Karpas-422 (cell line): ENCODE results near the gene KLHL36. TPM values are rescaled to one million over a fixed set of nuclear protein-coding genes. Genes with fewer than 3 reads are reported as not detected.
A peak's percentile ranks its signal among the peaks of the same experiment; 100 is the strongest.

Source experiments
- DNase-seq: peaks from one replicate; pipeline ENCODE4 v3.0.0-alpha.2; 2015
- H2AFZ ChIP-seq: fragments of 200-600 bp; sonication (generic); 2 replicates; pipeline ENCODE4 v1.6.1; 2014; ENCODE audit warnings: antibody characterized with exemption, low read length, mixed read lengths
- H3K27ac ChIP-seq: fragments of 200-600 bp; sonication (generic); 2 replicates; pipeline ENCODE4 v1.5.1; 2014; ENCODE audit warnings: mild to moderate bottlenecking, low read length, moderate library complexity
- H3K27me3 ChIP-seq: fragments of 200-600 bp; sonication (generic); 2 replicates; pipeline ENCODE4 v1.6.1; 2014; ENCODE audit warnings: low read length, mixed read lengths
- H3K36me3 ChIP-seq: fragments of 200-600 bp; sonication (generic); 2 replicates; pipeline ENCODE4 v1.6.1; 2014; ENCODE audit warnings: low read length, mixed read lengths; ENCODE audit not compliant: insufficient read depth
- H3K4me1 ChIP-seq: fragments of 200-600 bp; sonication (generic); 2 replicates; pipeline ENCODE4 v1.6.1; 2014; ENCODE audit warnings: mild to moderate bottlenecking, low read length, mixed read lengths
- H3K4me2 ChIP-seq: fragments of 200-600 bp; sonication (generic); 2 replicates; pipeline ENCODE4 v1.6.1; 2014; ENCODE audit warnings: low read length, low read depth, mild to moderate bottlenecking; ENCODE audit not compliant: poor library complexity, severe bottlenecking
- H3K4me3 ChIP-seq: fragments of 200-600 bp; sonication (generic); 2 replicates; pipeline ENCODE4 v1.5.1; 2014; ENCODE audit warnings: mild to moderate bottlenecking, antibody characterized with exemption, low read length, mixed read lengths
- H3K79me2 ChIP-seq: fragments of 200-600 bp; sonication (generic); 2 replicates; pipeline ENCODE4 v1.6.1; 2014; ENCODE audit warnings: mild to moderate bottlenecking, low read length, mixed read lengths
- H3K9ac ChIP-seq: fragments of 200-600 bp; sonication (generic); 2 replicates; pipeline ENCODE4 v1.6.0; 2014; ENCODE audit warnings: low read length
- H3K9me2 ChIP-seq: fragments of 200-600 bp; sonication (generic), shearing (Covaris generic); replicated peaks from 2 replicates; pipeline ENCODE4 v1.6.0; 2014; ENCODE audit warnings: mild to moderate bottlenecking, low read length, moderate library complexity; ENCODE audit not compliant: insufficient read depth
- H3K9me3 ChIP-seq: fragments of 300-700, 200-600 bp; sonication (generic); 2 replicates; pipeline ENCODE4 v1.6.1; 2014; ENCODE audit warnings: low read length, mixed read lengths
- H4K20me1 ChIP-seq: fragments of 200-600 bp; sonication (generic); 2 replicates; pipeline ENCODE4 v1.6.1; 2014; ENCODE audit warnings: mild to moderate bottlenecking, antibody characterized with exemption, low read length, low read depth; ENCODE audit not compliant: insufficient read depth
- total RNA-seq: library from RNA; depleted of rRNA; stranded (reverse); fragments of >200 nt; shearing (Covaris generic); gene quantifications from 2 replicates; pipeline ENCODE4 v1.2.3, GENCODE V29; 2014; ENCODE audit warnings: low replicate concordance

The KLHL36 gene
- total RNA-seq, 1 experiment from 2014 or later = 25.6 TPM

DNA sequence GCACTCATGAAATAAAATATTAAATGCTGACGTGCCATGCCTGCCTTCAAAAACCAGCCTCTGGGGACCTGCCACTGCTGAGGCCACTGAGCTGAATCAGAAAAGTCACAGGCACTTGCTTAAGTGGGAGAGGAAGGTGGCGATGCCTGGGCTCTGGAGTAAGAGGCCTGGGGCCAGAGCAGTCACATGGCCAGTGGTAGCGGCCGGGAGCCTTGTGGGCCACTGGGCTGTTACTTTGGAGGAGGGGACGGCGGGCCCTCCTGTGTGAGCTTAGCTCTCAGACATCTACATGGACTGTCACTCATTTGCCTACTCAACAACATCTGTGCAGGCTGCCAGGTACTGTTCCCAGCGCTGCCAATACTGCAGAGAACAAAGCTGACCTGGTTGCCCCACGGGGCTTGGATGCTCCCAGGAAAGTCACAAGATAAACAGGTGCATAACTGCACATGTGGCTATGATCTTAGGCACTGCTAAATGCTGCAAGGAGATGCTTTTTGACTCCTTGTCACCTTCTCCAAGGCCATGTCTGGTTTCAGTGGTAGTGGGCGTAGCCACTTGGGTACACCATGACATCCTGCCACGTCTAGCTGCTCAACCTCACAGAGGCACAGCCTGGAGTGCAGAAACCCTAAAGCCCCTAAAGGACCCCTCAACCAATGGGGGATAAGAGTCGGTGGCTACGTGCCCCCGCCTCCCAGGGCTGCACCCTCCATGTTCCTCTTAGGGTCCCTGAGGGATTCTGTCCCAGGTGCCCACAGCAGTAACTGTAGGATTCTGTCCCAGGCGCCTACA is 42.0 kb upstream of the KLHL36 start:
- H3K79me2 ChIP-seq = peaks cover 84% of the 10 kb centered on the region
- peak overlapping the region; percentile 62 for H3K4me2 ChIP-seq
- H4K20me1 ChIP-seq = peaks cover 8% of the 10 kb centered on the region; the same call in 1 of the 2 replicates
- H3K9ac ChIP-seq = peak overlapping the region; percentile 58
- H3K27me3 ChIP-seq = no peaks in the 10 kb centered on the region
- H2AFZ ChIP-seq = no peak overlapping the region
- no peak for DNase-seq
- H3K27ac ChIP-seq = peak overlapping the region; percentile 99
- H3K4me3 ChIP-seq = peak overlapping the region; percentile 47
- peaks cover 93% of the 10 kb centered on the region for H3K4me1 ChIP-seq
- H3K9me2 ChIP-seq = no peaks in the 10 kb centered on the region
- H3K36me3 ChIP-seq = peaks cover 32% of the 10 kb centered on the region
- no peaks in the 10 kb centered on the region for H3K9me3 ChIP-seq

DNA sequence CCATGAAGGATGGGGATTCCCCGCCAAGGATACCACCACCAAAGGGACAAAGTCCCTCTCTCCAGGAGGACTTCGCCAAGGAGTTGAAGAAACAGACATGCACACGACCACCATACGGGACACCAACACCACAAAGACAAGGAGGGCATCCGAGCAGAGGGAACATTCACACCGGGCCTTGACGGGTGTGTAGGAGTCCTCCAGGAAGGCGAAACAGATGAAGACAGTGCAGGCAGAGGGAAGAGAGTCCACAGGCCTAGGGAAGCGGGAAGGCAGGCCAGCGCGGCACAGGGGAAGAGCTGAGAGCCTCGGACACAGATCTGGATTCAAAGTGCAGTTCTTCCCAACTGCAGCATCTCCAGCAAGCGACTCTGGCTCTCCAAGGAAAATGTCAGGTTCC is 41.2 kb upstream of the KLHL36 start:
- H3K4me3 ChIP-seq = peak overlapping the region; percentile 47
- DNase-seq = no peak
- H3K36me3 ChIP-seq = peaks cover 38% of the 10 kb centered on the region
- H3K27me3 ChIP-seq = no peaks in the 10 kb centered on the region
- H2AFZ ChIP-seq = no peak overlapping the region
- no peaks in the 10 kb centered on the region for H3K9me3 ChIP-seq
- H3K9ac ChIP-seq = peak overlapping the region; percentile 58
- H4K20me1 ChIP-seq = peaks cover 8% of the 10 kb centered on the region; the same call in 1 of the 2 replicates
- H3K4me2 ChIP-seq = peak overlapping the region; percentile 62
- H3K4me1 ChIP-seq = peaks cover 85% of the 10 kb centered on the region
- peak overlapping the region; percentile 99 for H3K27ac ChIP-seq
- H3K79me2 ChIP-seq = peaks cover 92% of the 10 kb centered on the region
- H3K9me2 ChIP-seq = no peaks in the 10 kb centered on the region

GRCh38 chr16:84607694-84608093 is 40.6 kb upstream of the KLHL36 start:
- Histone ChIP-seq H2AFZ (no peak overlapping the region), H3K9ac (peak overlapping the region; percentile 58), H3K9me3 (no peaks in the 10 kb centered on the region), H3K4me2 (peak overlapping the region; percentile 62), H3K27me3 (no peaks in the 10 kb centered on the region), H4K20me1 (peaks cover 8% of the 10 kb centered on the region; the same call in 1 of the 2 replicates), H3K36me3 (peaks cover 44% of the 10 kb centered on the region), H3K4me3 (peak overlapping the region; percentile 47; the same call in 1 of the 2 replicates), H3K9me2 (no peaks in the 10 kb centered on the region), H3K4me1 (peaks cover 78% of the 10 kb centered on the region), H3K27ac (peak overlapping the region; percentile 99), H3K79me2 (peaks cover 90% of the 10 kb centered on the region)
- peak; percentile 85 for DNase-seq

DNA sequence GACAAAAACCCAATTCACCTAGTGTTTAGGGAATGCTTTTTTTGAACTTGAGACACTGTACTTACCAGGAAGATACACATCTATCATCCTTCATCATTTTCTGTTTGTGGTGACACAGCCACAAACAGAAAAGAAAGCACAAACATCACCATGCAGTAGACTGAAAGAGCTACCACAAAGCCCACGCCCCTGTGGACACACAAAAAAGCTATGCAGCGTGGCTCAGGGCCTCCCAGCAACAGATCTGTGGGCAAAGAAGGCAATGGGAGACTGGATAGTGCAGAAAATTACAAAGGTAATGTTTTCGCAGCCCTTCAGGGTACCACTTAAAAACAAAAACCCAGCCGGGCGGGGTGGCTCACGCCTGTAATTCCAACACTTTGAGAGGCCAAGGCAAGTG is 40.0 kb upstream of the KLHL36 start:
- Histone ChIP-seq H3K4me3 (peak overlapping the region; percentile 21; the same call in 1 of the 2 replicates), H3K4me2 (peak overlapping the region; percentile 62), H3K4me1 (peaks cover 73% of the 10 kb centered on the region), H3K27me3 (no peaks in the 10 kb centered on the region), H3K9ac (peak overlapping the region; percentile 47), H3K27ac (peak overlapping the region; percentile 99), H3K9me3 (no peaks in the 10 kb centered on the region), H2AFZ (no peak overlapping the region), H3K79me2 (peaks cover 87% of the 10 kb centered on the region), H3K9me2 (no peaks in the 10 kb centered on the region), H3K36me3 (peaks cover 44% of the 10 kb centered on the region), H4K20me1 (peaks cover 8% of the 10 kb centered on the region; the same call in 1 of the 2 replicates)
- no peak for DNase-seq

DNA sequence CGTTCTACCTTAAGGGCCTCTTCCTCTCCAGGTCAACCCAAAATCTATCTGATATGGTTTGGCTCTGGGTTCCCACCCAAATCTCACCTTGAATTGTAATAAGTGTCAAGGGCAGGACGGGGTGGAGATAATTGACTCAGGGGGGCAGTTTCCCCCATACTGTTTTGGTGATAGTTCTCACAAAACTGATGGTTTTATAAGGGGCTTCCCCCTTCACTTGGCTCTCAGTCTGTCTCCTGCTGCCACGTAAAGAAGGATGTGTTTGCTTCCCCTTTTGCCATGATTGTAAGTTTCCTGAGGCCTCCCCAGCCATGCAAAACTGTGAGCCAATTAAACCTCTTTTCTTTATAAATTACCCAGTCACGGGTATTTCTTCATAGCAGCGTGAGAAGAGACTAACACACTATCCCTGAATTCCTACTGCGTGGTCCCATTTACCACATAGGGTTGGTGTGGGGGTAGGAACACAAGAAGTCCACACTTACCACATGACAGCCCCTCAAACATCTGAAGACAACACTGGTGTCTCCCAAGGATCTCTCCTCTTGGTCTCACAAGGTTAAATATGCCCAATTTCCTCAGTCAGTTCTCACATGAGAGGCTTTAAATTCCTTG is 38.6 kb upstream of the KLHL36 start:
- Histone ChIP-seq H3K4me1 (peaks cover 59% of the 10 kb centered on the region), H3K4me2 (peak overlapping the region; percentile 62), H3K9ac (no peak overlapping the region), H3K4me3 (no peak overlapping the region), H3K27me3 (no peaks in the 10 kb centered on the region), H3K9me2 (no peaks in the 10 kb centered on the region), H3K9me3 (no peaks in the 10 kb centered on the region), H3K36me3 (peaks cover 44% of the 10 kb centered on the region), H3K79me2 (peaks cover 92% of the 10 kb centered on the region), H4K20me1 (peaks cover 8% of the 10 kb centered on the region; the same call in 1 of the 2 replicates), H3K27ac (peak overlapping the region; percentile 99), H2AFZ (no peak overlapping the region)
- no peak for DNase-seq

DNA sequence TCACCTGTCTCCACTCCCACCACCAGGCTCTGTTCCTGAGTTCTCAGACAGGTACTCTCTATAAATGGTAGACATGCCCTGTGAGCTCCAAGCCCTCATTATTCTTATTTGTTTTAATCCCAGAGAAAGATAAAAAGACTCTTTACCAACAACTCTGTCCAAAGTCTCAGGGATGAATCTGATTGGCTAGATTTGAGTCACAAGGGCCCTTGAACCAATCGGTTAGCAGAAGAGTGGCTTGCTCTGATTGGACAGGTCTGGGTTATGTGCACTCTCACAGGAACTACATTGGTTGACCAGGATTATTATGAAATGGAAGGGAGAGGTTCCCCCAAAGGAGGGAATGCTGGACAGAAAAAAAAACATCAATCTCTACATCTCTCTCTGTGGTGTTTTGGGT is 37.9 kb upstream of the KLHL36 start:
- Histone ChIP-seq H4K20me1 (peaks cover 8% of the 10 kb centered on the region; the same call in 1 of the 2 replicates), H3K4me3 (no peak overlapping the region), H3K27me3 (no peaks in the 10 kb centered on the region), H2AFZ (no peak overlapping the region), H3K79me2 (peaks cover 92% of the 10 kb centered on the region), H3K36me3 (peaks cover 51% of the 10 kb centered on the region), H3K9me3 (no peaks in the 10 kb centered on the region), H3K9me2 (no peaks in the 10 kb centered on the region), H3K4me1 (peaks cover 52% of the 10 kb centered on the region), H3K4me2 (no peak overlapping the region), H3K9ac (no peak overlapping the region), H3K27ac (peak overlapping the region; percentile 99; the same call in 1 of the 2 replicates)
- peak; percentile 66 for DNase-seq

DNA sequence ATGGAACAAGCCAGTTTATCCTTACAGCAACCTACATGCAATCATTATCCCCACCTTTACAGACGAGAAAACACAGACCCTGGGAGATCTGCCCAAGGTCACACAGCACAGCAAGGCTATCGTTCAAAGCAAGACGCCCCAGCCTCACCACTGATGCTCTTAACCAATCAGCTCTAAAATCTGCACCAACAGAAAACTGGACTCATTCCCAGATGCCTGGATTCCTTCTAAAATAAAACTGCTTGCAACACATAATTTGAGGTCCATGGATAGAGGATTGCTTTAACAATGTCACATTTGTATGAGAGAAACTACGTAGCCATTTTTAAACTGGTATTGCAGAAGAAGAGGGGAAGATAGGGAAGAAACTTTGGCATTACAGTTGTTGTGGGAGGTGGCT is 37.3 kb upstream of the KLHL36 start:
- H3K36me3 ChIP-seq = peaks cover 53% of the 10 kb centered on the region

GRCh38 chr16:84612686-84613085 is 35.6 kb upstream of the KLHL36 start:
- Histone ChIP-seq H3K4me3 (no peak overlapping the region), H4K20me1 (peaks cover 5% of the 10 kb centered on the region; the same call in 1 of the 2 replicates), H3K9me2 (no peaks in the 10 kb centered on the region), H3K36me3 (peaks cover 42% of the 10 kb centered on the region), H3K9me3 (no peaks in the 10 kb centered on the region), H3K4me1 (peaks cover 39% of the 10 kb centered on the region), H3K4me2 (no peak overlapping the region), H3K9ac (no peak overlapping the region), H3K27ac (no peak overlapping the region), H3K27me3 (no peaks in the 10 kb centered on the region), H3K79me2 (peaks cover 91% of the 10 kb centered on the region), H2AFZ (no peak overlapping the region)
- DNase-seq = no peak

More for the DNA sequence above, 37.3 kb upstream of the KLHL36 start:
- H3K4me1 ChIP-seq = peaks cover 49% of the 10 kb centered on the region
- H3K27me3 ChIP-seq = no peaks in the 10 kb centered on the region
- H3K27ac ChIP-seq = no peak overlapping the region
- peaks cover 92% of the 10 kb centered on the region for H3K79me2 ChIP-seq
- H3K4me3 ChIP-seq = no peak overlapping the region
- H3K9me2 ChIP-seq = no peaks in the 10 kb centered on the region
- DNase-seq = no peak
- H4K20me1 ChIP-seq = peaks cover 8% of the 10 kb centered on the region; the same call in 1 of the 2 replicates
- H3K9ac ChIP-seq = no peak overlapping the region
- no peak overlapping the region for H2AFZ ChIP-seq
- H3K4me2 ChIP-seq = no peak overlapping the region
- H3K9me3 ChIP-seq = no peaks in the 10 kb centered on the region
